HG03060 (cell line): ENCODE results near the gene TTC28.
"Not testable (repeated sequence)": the region's sequence is repeated elsewhere in the genome, so short reads cannot be mapped to it uniquely, and the experiment has no call there.

Experiments used
- ATAC-seq: cut with Tn5 transposase; IDR thresholded peaks from one replicate; pipeline ENCODE4 v1.9.1; 2021; ENCODE audit warnings: low read depth, moderate number of reproducible peaks; ENCODE audit not compliant: unreplicated experiment

TTC28 gene

DNA sequence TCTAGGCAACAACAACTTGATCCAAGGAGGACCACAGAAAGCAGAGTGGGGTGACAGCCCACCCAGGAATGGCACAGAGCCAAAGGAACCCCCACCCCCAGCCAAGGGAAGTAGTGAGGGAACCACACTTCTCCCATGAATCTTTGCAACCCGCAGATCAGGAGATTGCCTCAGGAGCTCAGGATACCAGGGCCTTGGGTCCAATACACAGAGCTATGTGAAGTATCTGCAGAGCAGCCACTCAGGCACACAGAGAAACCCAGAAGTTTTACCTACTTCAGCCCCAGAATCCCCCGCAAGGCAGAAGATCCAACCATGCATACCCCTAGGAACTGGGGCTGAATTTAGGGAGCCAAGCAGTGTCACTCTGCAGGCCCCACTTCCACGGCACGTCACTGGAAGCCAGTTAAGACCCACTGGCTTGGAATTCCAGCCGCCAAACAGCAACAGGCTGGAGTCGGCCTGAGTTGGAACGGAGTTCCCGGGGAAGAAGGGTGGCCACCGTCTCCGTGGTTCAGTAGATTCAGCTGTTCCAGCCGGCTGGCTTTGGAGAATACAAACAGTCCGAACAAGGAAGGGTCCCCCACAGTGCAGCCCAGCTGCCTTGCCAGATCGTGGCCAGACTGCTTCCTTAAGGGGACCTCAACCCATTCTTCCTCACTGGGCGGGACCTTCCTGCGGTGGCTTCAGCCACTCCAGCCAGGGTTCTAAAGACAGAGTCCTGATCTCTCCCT lies 174.1 kb downstream of the TTC28 start:
- ATAC-seq: no peak

DNA sequence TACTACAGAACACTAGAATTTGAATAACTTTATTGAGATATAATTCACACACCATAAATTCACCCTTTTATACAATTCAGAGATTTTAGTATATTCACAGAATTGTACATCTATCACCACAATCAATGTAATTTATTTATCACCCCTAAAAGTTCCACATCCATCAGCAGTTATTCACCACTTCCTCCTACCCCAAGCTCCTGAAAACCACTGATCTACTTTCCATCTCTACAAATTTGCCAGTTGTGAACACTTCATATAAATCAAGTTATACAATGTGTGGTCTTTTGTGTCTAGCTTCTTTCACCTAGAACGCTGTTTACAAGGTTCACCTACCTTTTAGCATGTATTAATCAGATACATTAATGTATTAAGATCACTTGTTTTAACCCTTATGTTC lies 179.6 kb downstream of the TTC28 start:
- ATAC-seq: no peak

DNA sequence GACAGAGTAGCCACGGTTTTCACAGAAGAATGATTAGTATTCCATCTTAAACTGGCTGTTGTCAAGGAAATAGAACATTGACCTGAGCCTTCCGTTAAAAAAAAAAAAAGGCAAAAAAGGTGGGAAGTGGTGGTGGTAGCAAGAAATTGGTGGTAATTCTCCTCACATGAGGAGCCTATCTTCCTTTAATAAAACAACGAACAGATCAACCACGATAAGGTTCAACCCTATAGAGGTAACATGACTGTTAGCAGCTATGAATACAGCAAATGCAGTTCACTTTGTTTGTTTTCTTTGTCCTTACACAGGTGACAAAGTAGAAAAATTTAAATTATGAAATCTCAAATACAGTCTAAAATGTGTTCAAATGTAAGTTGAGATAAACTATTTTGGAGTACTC lies 181.6 kb downstream of the TTC28 start:
- no peak for ATAC-seq

DNA sequence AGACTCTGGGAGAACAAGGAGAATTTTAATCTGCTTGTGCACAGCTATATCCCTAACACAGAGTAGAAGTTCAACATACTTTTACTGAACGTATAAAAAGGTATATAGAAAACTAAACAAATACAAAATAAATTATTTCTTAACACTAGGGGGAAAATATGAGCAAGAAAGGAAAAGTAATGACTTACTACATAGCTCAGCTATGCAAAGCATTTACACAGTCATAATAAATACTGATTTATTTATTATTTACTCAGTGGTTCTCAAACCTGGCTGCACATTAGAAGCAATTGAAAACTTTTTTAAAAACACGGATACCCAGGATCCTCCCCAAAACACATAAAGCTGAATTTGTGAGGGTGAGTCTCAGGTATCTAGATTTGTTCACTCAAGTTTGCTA lies 182.5 kb downstream of the TTC28 start:
- no peak for ATAC-seq

DNA sequence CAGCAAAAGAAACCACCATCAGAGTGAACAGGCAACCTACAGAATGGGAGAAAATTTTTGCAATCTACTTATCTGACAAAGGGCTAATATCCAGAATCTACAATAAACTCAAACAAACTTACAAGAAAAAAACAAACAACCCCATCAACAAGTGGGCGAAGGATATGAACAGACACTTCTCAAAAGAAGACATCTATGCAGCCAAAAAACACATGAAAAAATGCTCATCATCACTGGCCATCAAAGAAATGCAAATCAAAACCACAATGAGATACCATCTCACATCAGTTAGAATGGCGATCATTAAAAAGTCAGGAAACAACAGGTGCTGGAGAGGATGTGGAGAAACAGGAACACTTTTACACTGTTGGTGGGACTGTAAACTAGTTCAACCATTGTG lies 188.4 kb downstream of the TTC28 start:
- ATAC-seq: not testable (repeated sequence)

DNA sequence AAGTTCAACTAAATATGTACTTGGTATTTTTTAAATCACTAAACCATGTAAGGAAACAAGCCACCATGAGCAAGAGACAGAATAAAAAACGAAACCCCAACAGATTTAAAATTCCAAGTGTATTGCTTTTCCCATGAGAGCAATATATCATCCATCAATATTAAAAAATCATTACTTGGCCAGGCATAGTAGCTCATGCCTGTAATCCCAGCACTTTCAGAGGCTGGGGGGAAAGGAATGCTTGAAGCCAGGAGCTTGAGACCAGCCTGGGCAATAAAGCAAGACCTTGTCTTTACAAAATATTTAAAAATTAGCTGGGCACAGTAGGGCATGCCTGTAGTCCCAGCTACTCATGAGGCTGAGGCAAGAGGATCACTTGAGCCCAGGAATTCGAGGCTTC lies 190.8 kb downstream of the TTC28 start:
- ATAC-seq: no peak

DNA sequence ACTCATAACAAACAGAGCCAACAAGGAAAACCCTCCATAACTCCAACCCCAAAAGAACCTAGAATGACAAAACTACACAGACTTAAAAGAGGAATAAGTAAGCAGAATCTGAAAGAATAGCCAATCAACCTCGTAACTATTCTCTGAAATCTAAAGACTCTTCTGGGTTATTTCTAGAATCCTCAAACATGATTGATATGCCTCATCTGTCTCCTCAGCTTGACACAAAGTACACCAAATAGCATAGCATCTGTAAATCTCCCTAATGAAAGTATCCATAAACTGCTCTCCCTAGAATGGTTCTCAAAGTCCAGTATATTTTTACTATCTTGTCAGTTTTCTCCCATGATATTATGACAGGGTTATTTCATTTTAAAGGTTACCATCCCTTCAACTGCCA lies 195.0 kb downstream of the TTC28 start:
- ATAC-seq: no peak

DNA sequence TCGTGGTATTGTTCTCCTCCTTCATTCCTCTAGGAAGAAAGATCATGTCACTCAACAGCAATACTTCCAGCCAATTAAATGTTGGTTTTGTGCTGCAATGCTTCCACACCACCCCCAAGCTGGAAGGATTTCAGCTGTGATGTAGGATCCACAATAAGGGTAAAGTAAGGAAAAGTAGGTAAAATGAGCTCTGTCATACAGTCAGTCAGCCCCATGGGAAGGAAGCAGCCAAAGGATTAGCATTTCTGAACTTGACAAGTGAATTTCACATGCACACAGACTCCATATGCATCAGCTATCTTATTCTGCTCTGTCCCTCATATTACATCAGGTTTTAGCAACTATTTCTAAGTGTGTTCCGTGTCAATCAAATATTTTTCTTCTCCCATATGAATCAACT lies 197.9 kb downstream of the TTC28 start:
- no peak for ATAC-seq

DNA sequence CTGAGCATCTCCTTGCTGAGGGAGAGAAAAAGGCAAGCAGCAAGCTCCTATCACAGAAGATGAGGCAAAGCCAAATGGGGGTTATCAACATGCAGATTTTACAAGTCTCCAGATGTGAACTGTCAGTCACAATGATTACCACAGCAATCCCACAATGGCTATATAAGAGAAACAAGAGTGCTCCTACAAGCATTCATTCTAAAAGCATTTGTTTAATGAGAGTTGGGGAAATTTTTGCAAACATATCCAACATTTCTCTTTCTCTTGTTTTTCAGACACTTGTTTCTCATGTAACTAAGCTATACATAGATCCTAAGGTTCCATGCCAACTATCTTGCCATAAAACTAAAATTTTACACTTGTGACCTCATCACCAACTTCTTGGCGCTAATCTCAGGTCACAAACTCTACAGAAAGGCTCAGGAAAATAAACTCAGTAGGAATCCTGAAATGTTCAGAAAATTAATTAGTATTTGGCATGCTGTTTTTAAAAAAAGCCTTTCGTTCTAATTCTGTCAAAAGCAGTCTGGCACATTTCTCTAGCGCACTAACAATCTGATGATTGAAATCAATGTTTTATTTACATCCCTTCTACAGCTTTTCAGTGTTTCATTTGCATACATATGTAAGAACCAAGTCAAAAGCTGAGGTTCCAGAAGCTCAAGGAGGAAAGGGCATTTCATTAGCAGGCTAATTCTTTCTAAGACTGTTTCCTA lies 199.5 kb downstream of the TTC28 start:
- ATAC-seq: no peak

DNA sequence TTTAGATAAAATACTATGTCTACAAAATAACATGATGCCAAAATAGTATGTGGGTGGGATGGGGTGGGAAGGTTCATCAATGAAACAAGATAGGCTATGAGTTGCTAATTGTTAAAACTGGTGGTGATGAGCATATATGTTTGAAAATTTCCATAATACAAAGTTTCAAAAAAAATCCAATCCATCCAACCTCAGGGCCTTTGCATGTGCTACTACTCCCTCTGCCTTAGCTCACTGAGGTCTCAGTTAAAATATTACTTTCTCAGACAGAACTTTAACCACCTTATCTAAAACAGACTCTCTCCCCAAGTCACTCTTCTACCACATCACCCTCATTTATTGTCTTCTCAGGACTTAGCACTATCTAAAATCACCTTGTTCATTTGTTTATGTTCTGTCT lies 201.1 kb downstream of the TTC28 start:
- ATAC-seq: no peak

DNA sequence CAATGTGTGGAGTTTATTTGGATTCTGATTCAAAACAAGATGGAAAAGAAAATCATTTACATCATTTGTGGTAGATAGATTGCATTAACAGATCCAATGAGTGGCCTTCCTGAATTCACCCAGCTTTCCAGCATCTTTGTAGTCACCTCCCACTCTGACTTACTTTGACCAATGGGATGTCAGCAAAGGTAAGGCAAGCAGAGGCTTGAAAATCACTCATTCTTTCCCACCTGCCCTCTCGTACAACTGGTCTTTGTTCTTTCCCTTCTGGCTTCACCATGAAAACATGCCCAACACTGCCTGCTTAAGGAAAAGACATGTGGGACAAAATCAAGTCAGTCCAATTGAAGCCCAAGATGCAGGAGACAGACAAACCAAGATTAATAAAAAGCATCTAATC lies 202.1 kb downstream of the TTC28 start:
- no peak for ATAC-seq

DNA sequence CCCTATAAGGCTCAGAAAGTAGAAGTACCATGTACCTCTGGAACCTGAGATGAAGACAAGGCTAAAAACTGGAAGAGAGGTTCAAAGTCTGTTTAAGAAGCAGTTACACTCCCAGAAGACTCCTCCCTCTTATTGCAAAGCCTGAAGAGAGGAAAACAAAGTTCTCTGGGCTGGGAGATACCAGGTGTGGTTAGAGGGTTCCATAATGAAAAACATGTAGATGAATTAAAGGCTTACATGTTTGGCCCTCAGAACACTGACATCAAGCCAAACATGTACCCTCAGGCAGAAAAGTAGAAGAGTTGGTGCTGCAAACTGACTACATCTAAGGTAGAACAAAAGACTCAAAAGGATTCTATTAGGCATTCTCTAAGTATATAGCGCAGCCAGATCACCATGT lies 205.3 kb downstream of the TTC28 start:
- ATAC-seq: no peak

DNA sequence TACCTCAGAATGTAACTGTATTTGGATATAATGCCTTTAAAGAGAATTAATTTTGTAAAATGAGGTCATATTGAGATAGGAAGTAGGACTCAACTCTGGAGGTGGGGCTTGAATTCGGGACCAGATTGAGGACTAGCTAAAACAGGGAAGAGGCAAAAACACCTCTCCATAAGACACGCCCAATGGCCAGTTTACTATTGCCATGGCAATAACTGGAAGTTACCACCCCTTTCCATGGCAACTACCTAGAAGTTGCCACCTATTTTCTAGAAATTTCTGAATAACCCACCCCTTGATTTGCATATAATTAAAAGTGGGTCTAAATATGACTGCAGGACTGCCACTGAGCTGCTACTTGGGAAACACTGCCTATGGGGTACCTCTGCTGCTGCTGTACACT lies 206.4 kb downstream of the TTC28 start:
- no peak for ATAC-seq

DNA sequence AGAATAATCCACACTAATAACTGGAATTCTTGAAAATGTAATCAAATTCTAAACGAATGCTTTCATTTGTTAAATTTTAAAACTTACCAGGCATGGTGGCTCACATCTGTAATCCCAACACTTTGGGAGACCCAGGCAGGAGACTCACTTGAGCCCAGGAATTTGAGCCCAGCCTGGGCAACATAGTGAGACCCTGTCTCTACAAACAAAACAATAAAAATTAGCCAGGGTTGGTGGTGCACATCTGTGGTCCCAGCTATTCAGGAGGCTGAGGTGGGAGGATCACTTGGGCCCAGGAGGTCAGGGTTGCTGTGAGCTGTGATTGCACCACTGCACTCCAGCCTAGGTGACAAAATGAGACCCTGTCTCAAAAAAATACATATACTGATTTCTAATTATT lies 212.6 kb downstream of the TTC28 start:
- not testable (repeated sequence) for ATAC-seq

DNA sequence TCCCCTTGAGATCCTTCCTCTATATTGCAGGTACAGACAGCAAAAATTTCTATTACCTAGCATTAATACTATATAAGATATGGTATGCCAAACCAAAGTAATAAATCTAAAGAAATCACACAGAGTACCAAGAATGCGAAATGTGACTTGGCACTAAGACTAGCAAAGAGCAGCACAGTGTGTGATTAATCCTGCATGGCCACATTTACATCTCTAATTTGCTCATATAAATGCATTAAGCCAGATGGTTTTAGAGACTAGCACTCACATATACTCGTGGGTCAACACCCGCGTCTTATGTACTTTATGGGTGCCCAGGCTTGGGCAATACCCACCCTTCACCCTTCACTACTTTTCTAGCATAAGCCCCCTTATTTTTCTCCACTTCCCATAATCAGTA lies 213.2 kb downstream of the TTC28 start:
- ATAC-seq: no peak

DNA sequence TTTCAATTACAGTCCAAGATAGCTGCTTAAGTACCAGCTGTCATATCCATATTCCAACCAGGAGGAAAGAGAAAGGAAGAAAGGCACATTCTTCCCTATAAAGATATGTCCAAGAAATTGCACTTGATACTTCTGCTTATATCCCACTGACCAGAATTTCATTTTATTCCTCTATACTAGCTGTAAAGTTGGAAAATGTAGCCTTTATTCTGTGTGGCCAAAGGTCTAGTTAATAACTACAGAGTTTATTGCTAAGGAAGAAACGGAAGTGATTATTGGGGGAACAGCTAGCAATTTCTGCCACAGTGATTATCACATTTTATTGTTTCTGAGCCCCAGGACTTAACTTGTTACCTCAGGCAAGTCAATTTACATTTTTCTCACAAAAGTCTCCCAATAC lies 213.8 kb downstream of the TTC28 start:
- ATAC-seq: no peak

DNA sequence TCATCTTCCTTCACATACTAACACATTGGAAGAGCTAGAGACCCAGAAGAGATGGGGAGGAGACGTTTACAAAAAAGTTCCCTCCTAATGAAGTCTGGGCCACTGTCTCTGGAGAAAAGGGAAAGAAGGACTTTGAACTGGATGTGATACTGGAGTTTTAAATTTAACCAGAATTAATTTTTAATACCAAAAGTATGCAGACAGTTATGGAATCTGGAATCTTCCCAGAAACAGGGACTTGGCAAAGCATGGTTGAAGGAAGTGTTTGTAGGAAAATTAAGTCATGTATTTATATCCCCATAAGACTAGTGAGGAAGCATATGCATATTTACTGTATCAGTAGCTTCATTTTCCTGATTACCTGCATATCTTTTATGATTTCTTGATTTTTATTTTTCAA lies 215.5 kb downstream of the TTC28 start:
- ATAC-seq: no peak

DNA sequence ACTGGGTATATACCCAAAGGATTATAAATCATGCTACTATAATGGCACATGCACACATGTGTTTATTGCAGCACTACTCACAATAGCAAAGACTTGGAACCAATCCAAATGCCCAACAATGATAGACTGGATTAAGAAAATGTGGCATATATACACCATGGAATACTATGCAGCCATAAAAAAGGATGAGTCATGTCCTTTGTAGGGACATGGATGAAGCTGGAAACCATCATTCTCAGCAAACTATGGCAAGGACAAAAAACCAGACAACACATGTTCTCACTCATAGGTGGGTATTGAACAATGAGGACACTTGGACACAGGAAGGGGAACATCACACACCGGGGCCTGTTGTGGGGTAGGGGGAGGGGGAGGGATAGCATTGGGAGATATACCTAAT lies 216.2 kb downstream of the TTC28 start:
- not testable (repeated sequence) for ATAC-seq

DNA sequence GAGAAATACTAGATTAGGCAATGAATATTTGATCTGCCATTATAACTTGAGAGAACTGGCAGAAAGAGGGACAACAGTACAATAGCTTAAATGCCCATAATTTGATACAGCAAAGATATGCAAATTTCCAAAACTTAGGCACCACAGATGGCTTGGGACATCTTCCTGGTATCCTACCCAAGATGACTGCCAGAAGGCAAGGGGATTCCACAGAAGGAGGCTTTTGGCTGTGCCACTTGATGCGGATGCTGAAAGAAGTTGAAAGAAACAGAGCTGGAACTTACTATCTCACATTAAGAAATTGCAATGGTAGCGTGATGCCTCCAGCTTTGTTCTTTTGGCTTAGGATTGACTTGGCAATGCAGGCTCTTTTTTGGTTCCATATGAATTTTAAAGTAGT lies 216.7 kb downstream of the TTC28 start:
- no peak for ATAC-seq

DNA sequence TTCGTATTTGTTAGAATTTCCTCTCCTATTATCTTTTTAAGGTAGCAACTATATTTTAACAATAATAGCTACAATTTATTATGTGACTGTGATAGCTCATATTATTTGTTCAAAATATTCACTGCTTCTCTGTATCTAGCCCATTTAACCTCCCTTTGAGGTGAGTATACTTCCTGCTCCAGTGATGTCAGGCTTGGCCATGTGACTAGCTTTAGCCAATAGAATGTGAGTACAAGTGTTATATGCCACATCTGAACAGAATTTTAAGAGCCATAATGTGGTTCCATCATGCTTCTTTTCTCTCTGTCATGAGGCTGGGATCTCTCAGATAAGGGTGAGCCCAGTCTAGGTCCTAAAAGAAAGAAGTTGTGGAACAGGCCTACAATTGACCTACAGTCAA lies 217.6 kb downstream of the TTC28 start:
- ATAC-seq: no peak

DNA sequence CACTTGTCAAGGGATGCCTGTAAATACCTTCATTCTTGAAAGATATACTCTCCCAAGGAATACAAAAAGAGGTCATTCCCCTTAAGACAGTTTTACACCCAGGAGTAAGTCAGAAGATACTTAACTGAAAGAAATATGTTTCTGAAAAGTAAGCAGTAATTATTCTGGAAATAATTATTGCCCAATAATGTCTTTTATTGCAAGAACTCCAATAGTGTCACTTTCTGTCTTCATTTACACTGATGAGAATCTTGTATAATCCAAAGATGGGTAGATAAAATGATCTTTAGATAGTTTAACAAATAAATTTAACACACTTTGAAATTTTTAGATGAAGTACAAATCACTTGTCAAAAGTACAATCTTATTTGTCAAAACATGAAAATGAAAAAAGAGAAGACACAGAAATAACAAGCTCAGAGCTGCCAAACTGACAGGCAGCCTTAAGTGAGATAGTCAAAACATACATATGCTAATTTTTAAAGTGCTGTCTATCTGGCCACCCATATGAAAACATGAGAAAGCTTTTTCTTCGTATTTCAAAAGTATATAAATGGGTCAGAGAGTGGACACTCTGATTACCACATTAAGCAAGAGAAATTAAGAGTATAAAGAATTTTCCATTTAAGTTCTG lies 225.1 kb downstream of the TTC28 start:
- no peak for ATAC-seq

DNA sequence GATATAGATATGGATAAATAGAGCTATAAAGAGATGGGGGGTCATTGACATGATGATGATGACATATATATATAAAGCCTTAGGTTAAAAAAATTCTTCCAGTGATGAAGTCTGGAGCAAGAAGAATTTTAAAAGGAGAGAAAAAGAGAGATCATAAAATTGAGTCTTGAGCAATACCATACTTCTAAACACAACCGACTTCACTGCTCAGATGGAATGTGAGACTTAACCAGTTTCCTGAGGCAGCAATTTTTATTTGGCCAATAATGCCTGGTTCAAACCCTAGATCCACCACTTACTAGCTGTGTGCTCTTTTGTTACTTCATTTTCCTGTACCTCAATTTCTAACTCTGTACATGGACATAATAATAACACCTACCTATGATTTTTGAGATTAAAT lies 229.5 kb downstream of the TTC28 start:
- no peak for ATAC-seq
